ENCODE results near the gene LASP1NB.
A peak's percentile ranks its signal among the peaks of the same experiment; 100 is the strongest.

Gene LASP1NB

DNA sequence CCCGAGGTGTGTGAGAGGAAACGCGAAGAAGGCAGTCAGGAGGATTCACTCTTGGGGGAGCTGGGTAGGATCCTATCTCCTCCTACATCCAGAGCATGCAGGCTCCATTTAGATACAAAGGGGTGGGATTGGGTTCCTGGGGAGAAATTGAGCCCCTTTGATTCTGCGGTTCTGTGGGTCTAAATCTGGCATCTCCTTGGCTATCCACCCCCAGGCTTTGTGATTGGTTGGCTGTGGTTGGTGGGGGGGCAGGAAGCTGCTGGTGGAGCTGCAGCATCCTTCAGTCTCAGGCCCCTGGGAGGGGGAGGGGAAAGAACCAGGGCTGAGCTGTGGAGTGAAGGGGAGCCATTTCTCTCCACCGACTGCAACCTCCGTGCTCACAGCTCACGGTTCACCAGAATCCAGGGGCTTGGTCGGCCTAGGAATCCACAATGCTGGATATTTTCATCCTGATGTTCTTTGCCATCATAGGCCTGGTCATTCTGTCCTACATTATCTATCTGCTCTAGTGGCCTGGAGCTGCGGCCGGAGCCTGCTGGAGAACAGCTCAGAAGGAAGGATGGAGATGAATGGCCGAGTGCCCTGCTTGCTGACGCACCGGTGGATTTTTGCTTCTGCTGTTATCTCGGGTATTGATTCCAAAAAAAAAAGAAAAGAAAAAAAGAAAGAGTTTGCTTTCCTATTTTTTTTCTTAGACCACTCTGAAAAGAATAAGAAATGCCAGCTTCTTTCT is at the start of gene LASP1NB:
Gene LASP1NB, plus strand, starts transcription at position 352 of the 733 bp plus-strand sequence.
- DNase-seq (no peak), ATAC-seq (no peak)
- intact Hi-C loops (cut with DNase I), result no loop called here
- Histone ChIP-seq H3K9me3 (no peaks in the 10 kb centered on the region), H3K27me3 (no peaks in the 10 kb centered on the region), H3K4me3 (no peak within 1 kb of the TSS), H3K27ac (no peak within 1 kb of the TSS), H3K4me1 (peaks cover 0 to 12% (median 6%) of the 10 kb centered on the region in 4 donors), H3K36me3 (peaks cover 0 to under 1% (median 0%) of the 10 kb centered on the region in 4 donors)
- 71% methylated on average over 12 of the region's 14 CpGs for WGBS (ENCODE audit: insufficient coverage, low coverage, low lambda C conversion rate, missing lambda C conversion rate)
- TF ChIP-seq, protein P1, sequence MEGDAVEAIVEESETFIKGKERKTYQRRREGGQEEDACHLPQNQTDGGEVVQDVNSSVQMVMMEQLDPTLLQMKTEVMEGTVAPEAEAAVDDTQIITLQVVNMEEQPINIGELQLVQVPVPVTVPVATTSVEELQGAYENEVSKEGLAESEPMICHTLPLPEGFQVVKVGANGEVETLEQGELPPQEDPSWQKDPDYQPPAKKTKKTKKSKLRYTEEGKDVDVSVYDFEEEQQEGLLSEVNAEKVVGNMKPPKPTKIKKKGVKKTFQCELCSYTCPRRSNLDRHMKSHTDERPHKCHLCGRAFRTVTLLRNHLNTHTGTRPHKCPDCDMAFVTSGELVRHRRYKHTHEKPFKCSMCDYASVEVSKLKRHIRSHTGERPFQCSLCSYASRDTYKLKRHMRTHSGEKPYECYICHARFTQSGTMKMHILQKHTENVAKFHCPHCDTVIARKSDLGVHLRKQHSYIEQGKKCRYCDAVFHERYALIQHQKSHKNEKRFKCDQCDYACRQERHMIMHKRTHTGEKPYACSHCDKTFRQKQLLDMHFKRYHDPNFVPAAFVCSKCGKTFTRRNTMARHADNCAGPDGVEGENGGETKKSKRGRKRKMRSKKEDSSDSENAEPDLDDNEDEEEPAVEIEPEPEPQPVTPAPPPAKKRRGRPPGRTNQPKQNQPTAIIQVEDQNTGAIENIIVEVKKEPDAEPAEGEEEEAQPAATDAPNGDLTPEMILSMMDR (IDR thresholded peaks at IDR 0.05), result no peak
- no peak for TF ChIP-seq POLR2A (IDR thresholded peaks at IDR 0.05)

DNA sequence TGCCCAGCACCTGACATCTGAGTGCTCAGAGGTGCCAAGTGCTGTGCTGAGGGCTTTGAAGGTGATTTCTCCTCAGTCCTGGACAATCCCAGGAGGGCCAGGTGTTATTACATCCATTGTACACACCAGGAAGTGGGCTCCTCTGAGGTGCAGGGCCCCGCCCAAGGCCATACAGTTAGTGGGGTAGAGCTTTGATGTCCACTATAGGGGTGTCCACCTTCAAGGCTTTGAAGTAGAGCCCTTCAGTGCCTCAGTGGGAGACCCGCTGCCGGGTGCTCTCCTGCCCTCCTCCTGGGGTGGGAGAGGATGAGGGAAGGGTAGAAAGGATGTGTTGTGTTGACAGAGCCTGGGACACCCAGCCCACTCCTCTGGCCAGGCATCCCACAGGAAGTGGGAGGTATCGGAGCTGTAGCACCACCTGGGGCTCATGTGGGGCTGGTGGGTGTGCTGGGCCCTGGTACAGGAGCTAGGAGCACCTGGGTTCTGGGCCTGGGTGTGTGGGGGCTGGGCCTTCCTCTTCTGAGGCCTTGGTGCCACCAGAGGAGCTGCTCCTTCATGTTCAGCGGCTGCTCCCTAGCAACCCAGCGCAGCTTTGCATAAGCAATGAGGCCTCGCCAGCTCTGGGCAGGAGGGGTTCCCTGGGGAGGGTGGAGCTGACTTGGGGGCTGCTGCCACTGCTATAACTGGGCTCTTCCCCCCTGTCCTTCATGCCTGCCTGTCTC is 48.1 kb upstream of the LASP1NB start:
- Histone ChIP-seq H3K36me3 (peaks cover 0 to 23% (median 3%) of the 10 kb centered on the region in 4 donors), H3K4me1 (peaks cover 0 to 62% (median 21%) of the 10 kb centered on the region in 4 donors), H3K27me3 (no peaks in the 10 kb centered on the region), H3K27ac (no peak overlapping the region), H3K9me3 (no peaks in the 10 kb centered on the region), H3K4me3 (no peak overlapping the region)
- ATAC-seq (no peak), DNase-seq (no peak)
- TF ChIP-seq, protein P1 (IDR thresholded peaks at IDR 0.05), result no peak
- TF ChIP-seq POLR2A (IDR thresholded peaks at IDR 0.05), result no peak
- no CpG with 5 or more reads among the region's 7 CpGs for WGBS (ENCODE audit: insufficient coverage, low coverage, low lambda C conversion rate, missing lambda C conversion rate)
- intact Hi-C loops (cut with DNase I), result loop anchor here in 1 of 2 donors (10.0 kb wide), 1 partner anchor 278 kb away; the partner anchor contains the start of gene PLXDC1

DNA sequence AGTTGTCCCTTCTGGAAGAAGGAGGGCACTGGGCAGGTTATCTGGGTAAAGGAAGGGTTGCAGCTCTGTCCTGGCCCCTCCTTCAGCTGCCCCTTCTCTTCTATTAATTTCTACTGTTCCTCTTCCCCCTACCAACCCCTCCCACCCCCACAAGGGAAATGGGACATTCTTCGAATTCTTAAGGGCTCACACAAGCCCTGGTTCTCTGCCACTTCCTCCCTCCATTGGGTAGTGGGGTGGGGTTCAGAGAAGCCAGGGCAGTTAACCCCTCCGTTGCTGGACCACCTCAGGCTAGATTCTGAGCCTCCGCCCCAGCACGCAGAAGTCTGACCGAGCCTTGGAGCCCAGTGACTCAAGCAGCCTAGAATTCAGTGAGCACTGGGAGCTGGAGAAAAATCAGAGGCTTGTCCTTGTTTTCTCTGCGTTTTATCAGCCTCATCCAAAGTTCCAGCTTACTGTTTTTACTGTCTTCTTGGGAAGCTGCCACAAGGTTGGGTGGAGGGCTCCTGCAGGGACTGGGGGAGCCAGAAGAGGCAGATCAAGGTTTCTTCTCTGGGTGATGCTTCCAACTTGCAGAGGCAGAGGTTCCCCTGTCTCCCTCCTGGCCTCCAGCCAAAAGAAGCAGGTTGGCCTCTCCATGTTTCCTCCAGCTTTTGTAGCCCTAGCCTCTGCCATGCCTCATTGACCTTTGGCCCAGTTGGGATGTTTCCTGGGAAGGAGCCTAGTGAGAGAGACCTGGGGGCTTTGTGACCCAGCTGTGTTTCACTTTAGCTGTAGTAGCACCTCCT is 45.3 kb upstream of the LASP1NB start:
- intact Hi-C loops (cut with DNase I), result loop anchor here in 1 of 2 donors (10.0 kb wide), 1 partner anchor 275 kb away; the partner anchor contains the start of gene PLXDC1
- ATAC-seq, result peak; percentile 11 to 37 (median 28)
- H3K27me3 ChIP-seq, result no peaks in the 10 kb centered on the region
- peaks cover 0 to 64% (median 21%) of the 10 kb centered on the region in 4 donors for H3K4me1 ChIP-seq
- WGBS (ENCODE audit: insufficient coverage, low coverage, low lambda C conversion rate, missing lambda C conversion rate), result 26% methylated on average over 5 of the region's 6 CpGs
- peaks cover 0 to 23% (median 3%) of the 10 kb centered on the region in 4 donors for H3K36me3 ChIP-seq
- H3K27ac ChIP-seq, result no peak overlapping the region
- no peak overlapping the region for H3K4me3 ChIP-seq
- no peak for TF ChIP-seq POLR2A (IDR thresholded peaks at IDR 0.05)
- TF ChIP-seq, protein P1 (IDR thresholded peaks at IDR 0.05), result no peak
- no peaks in the 10 kb centered on the region for H3K9me3 ChIP-seq
- DNase-seq, result no peak

- peak overlapping the region in 1 of 3 donors; percentile 13 for H3K27ac ChIP-seq
- H3K36me3 ChIP-seq, result peaks cover 0 to 24% (median 3%) of the 10 kb centered on the region in 4 donors
- H3K9me3 ChIP-seq, result no peaks in the 10 kb centered on the region
- DNase-seq (no peak), ATAC-seq (peak in 1 of 4 donors; percentile 10)
- 25% methylated on average over 4 of the region's 8 CpGs for WGBS (ENCODE audit: insufficient coverage, low coverage, low lambda C conversion rate, missing lambda C conversion rate)
- H3K4me3 ChIP-seq, result no peak overlapping the region
- intact Hi-C loops (cut with DNase I), result no loop called here
- H3K27me3 ChIP-seq, result no peaks in the 10 kb centered on the region
- TF ChIP-seq, protein P1 (IDR thresholded peaks at IDR 0.05), result no peak
- no peak for TF ChIP-seq POLR2A (IDR thresholded peaks at IDR 0.05)
- H3K4me1 ChIP-seq, result peaks cover 0 to 78% (median 29%) of the 10 kb centered on the region in 4 donors
These were observed 43.7 kb upstream of the LASP1NB start for GRCh38 chr17:38881600-38882191.

Data from right lobe of liver (tissue), 6 donors.